H1 (cell line): ENCODE results near the gene ZNF692. TPM values are rescaled to one million over a fixed set of nuclear protein-coding genes. Genes with fewer than 3 reads are reported as not detected.

ENCODE experiments used
- CTCF ChIA-PET: fragments of 300-600 bp; sonication (Branson Sonifier 250); formaldehyde crosslinking; loops from one replicate; lab custom pipeline; 2021; ENCODE audit not compliant: partially characterized antibody; lab: Charles Lee
- POLR2A ChIA-PET: fragments of 300-600 bp; sonication (Branson Sonifier 250); formaldehyde crosslinking; loops from one replicate; lab custom pipeline; 2021; ENCODE audit warnings: inconsistent platforms; ENCODE audit not compliant: partially characterized antibody; lab: Charles Lee
- DNase-seq, 2 experiments: peaks; one replicate each; pipeline versions ENCODE4 v3.0.0 to v3.0.0-alpha.2; 2010 to 2022; ENCODE audit warnings: low spot score in 2 of 2, low read depth in 1 of 2, mixed read lengths in 1 of 2
- FAIRE-seq: peaks from 2 replicates; lab custom pipeline; 2011; peaks lifted over from hg19 to GRCh38; lab: Jason Lieb, UNC
- H2AFZ ChIP-seq: 2 replicates; pipeline ENCODE4 v1.8.1; 2012; ENCODE audit warnings: low read length, inconsistent platforms
- H2AK5ac ChIP-seq: 2 replicates; pipeline ENCODE4 v1.6.1; 2013; ENCODE audit warnings: low read depth, low read length
- H2BK120ac ChIP-seq: replicated peaks from 2 replicates; pipeline ENCODE3; 2013; ENCODE audit warnings: low read depth, low read length, inconsistent platforms
- H2BK12ac ChIP-seq: 2 replicates; pipeline ENCODE4 v1.6.1; 2013; ENCODE audit warnings: low read depth, low read length
- H2BK15ac ChIP-seq: 2 replicates; pipeline ENCODE4 v1.6.1; 2013; ENCODE audit warnings: low read length
- H2BK20ac ChIP-seq: 2 replicates; pipeline ENCODE4 v1.6.1; 2013; ENCODE audit warnings: low read length
- H2BK5ac ChIP-seq: 2 replicates; pipeline ENCODE4 v1.6.1; 2013; ENCODE audit warnings: low read depth, low read length
- H3K14ac ChIP-seq: 2 replicates; pipeline ENCODE4 v1.6.1; 2013; ENCODE audit warnings: inconsistent platforms; ENCODE audit not compliant: insufficient read length
- H3K18ac ChIP-seq: 2 replicates; pipeline ENCODE4 v1.6.1; 2013; ENCODE audit warnings: low read length; ENCODE audit errors: extremely low read depth
- H3K23ac ChIP-seq: 2 replicates; pipeline ENCODE4 v1.6.1; 2013; ENCODE audit warnings: inconsistent platforms; ENCODE audit not compliant: insufficient read length
- H3K23me2 ChIP-seq: 2 replicates; pipeline ENCODE4 v1.6.1; 2013; ENCODE audit warnings: low read depth, low read length
- H3K27ac ChIP-seq: 2 replicates; pipeline ENCODE4 v1.6.1; 2011; ENCODE audit warnings: low read depth, low read length, inconsistent platforms
- H3K27me3 ChIP-seq, 4 experiments: replicated peaks in 1 of 4; 1 replicate in 1 of 4; 2 replicates in 3 of 4; pipeline versions ENCODE4 v1.6.1 to v1.8.1; 2011 to 2013; ENCODE audit warnings: low read length in 3 of 4, mild to moderate bottlenecking in 3 of 4, inconsistent platforms in 2 of 4, mixed read lengths in 2 of 4, moderate library complexity in 1 of 4; ENCODE audit not compliant: control insufficient read depth in 3 of 4, insufficient read depth in 3 of 4; ENCODE audit errors: extremely low read depth in 1 of 4
- H3K36me3 ChIP-seq, 4 experiments: 2 replicates each; pipeline versions ENCODE4 v1.6.1 to v1.8.1; 2011 to 2013; ENCODE audit warnings: mild to moderate bottlenecking in 4 of 4, low read length in 3 of 4, moderate library complexity in 2 of 4, control low read depth in 1 of 4, inconsistent platforms in 1 of 4; ENCODE audit not compliant: insufficient read depth in 4 of 4, control insufficient read depth in 2 of 4
- H3K4ac ChIP-seq: replicated peaks from 2 replicates; pipeline ENCODE3; 2013; ENCODE audit warnings: low read length, low read depth, mixed read lengths, inconsistent platforms; ENCODE audit not compliant: insufficient read length
- H3K4me1 ChIP-seq, 4 experiments: replicated peaks in 1 of 4; 1 replicate in 1 of 4; 2 replicates in 3 of 4; pipeline versions ENCODE4 v1.6.1 to v1.8.1; 2011 to 2013; ENCODE audit warnings: low read length in 3 of 4, inconsistent platforms in 2 of 4, mixed read lengths in 1 of 4; ENCODE audit not compliant: insufficient read depth in 4 of 4, control insufficient read depth in 3 of 4
- H3K4me2 ChIP-seq, 2 experiments: 2 replicates each; pipeline versions ENCODE4 v1.6.1 to v1.8.1; 2011 to 2013; ENCODE audit warnings: low read depth in 2 of 2, low read length in 2 of 2, control low read depth in 1 of 2, inconsistent platforms in 1 of 2, mild to moderate bottlenecking in 1 of 2; ENCODE audit not compliant: insufficient read depth in 1 of 2
- H3K4me3 ChIP-seq, 4 experiments: fragments of 200-600, 300-600 bp in 1 of 4; sonication (generic), shearing (Covaris generic), sonication (Bioruptor Twin) in 1 of 4; 2 replicates each; pipeline versions ENCODE4 v1.5.1 to v1.8.1; 2011 to 2016; ENCODE audit warnings: low read length in 4 of 4, low read depth in 3 of 4, control low read depth in 2 of 4, inconsistent platforms in 2 of 4, mild to moderate bottlenecking in 2 of 4, mixed read lengths in 1 of 4, moderate library complexity in 1 of 4; ENCODE audit not compliant: insufficient read depth in 2 of 4; ENCODE audit errors: extremely low read depth in 1 of 4
- H3K56ac ChIP-seq: replicated peaks from 2 replicates; pipeline ENCODE3; 2013; ENCODE audit warnings: low read depth, mild to moderate bottlenecking, mixed read lengths, low read length, inconsistent platforms; ENCODE audit not compliant: insufficient read length
- H3K79me1 ChIP-seq: 2 replicates; pipeline ENCODE4 v1.6.1; 2013; ENCODE audit warnings: low read depth, low read length, control low read depth
- H3K79me2 ChIP-seq, 2 experiments: 2 replicates each; pipeline versions ENCODE4 v1.6.1 to v1.8.1; 2012 to 2013; ENCODE audit warnings: low read length in 2 of 2, mild to moderate bottlenecking in 2 of 2, inconsistent platforms in 1 of 2; ENCODE audit not compliant: insufficient read depth in 2 of 2, control insufficient read depth in 1 of 2
- H3K9ac ChIP-seq, 4 experiments: replicated peaks in 1 of 4; 1 replicate in 1 of 4; 2 replicates in 3 of 4; pipeline versions ENCODE4 v1.6.1 to v1.8.1; 2011 to 2013; ENCODE audit warnings: low read depth in 3 of 4, low read length in 3 of 4, control low read depth in 2 of 4, mild to moderate bottlenecking in 2 of 4, moderate library complexity in 2 of 4, inconsistent platforms in 1 of 4; ENCODE audit errors: extremely low read depth in 1 of 4
- H3K9me3 ChIP-seq, 2 experiments: 2 replicates each; pipeline versions ENCODE4 v1.6.1 to v1.8.1; 2012 to 2013; ENCODE audit warnings: mild to moderate bottlenecking in 2 of 2, moderate library complexity in 2 of 2, control low read depth in 1 of 2, inconsistent platforms in 1 of 2, low read depth in 1 of 2, low read length in 1 of 2, mixed read lengths in 1 of 2; ENCODE audit not compliant: insufficient read depth in 2 of 2
- H4K20me1 ChIP-seq, 2 experiments: replicated peaks in 1 of 2; 2 replicates each; pipeline versions ENCODE3 to v1.8.1; 2011 to 2013; ENCODE audit warnings: inconsistent platforms in 2 of 2, low read length in 2 of 2, mild to moderate bottlenecking in 1 of 2; ENCODE audit not compliant: insufficient read depth in 2 of 2, control insufficient read depth in 1 of 2
- H4K5ac ChIP-seq: 2 replicates; pipeline ENCODE4 v1.6.1; 2013; ENCODE audit warnings: low read length, low read depth, mixed read lengths, inconsistent platforms; ENCODE audit not compliant: insufficient read length
- H4K8ac ChIP-seq: 2 replicates; pipeline ENCODE4 v1.8.0; 2013; ENCODE audit warnings: mild to moderate bottlenecking, moderate library complexity, low read length, inconsistent platforms; ENCODE audit not compliant: insufficient read depth; ENCODE audit errors: extremely low read depth
- H4K91ac ChIP-seq: replicated peaks from 2 replicates; pipeline ENCODE3; 2013; ENCODE audit warnings: low read length, mixed read lengths, inconsistent platforms; ENCODE audit not compliant: insufficient read length
- EGR1 ChIP-seq: IDR thresholded peaks from 2 replicates; pipeline ENCODE4 v1.6.1; 2011; ENCODE audit warnings: low read depth, low read length, borderline replicate concordance
- EZH2 ChIP-seq: fragments of 200-600 bp; sonication (generic); IDR thresholded peaks from 2 replicates; pipeline ENCODE4 v1.7.1; 2012; ENCODE audit warnings: low read depth, mild to moderate bottlenecking, moderate library complexity, low read length, inconsistent platforms; ENCODE audit not compliant: severe bottlenecking
- NANOG ChIP-seq: IDR thresholded peaks from 2 replicates; pipeline ENCODE4 v1.6.1; 2011; ENCODE audit warnings: low read length, low read depth, mild to moderate bottlenecking, inconsistent platforms; ENCODE audit not compliant: insufficient read depth, poor library complexity, severe bottlenecking
- RFX5 ChIP-seq: IDR thresholded peaks from 2 replicates; pipeline ENCODE4 v1.6.1; 2011; ENCODE audit warnings: low read depth, low read length, improper control_type of control experiment, borderline replicate concordance
- RNF2 ChIP-seq: fragments of 200-900, 300-1000 bp; sonication (generic); IDR thresholded peaks from 2 replicates; pipeline ENCODE4 v1.7.1; 2016; ENCODE audit warnings: borderline replicate concordance, low read depth, mild to moderate bottlenecking, antibody characterized with exemption, low read length; ENCODE audit not compliant: poor library complexity, severe bottlenecking; ENCODE audit errors: missing control alignments
- SIN3A ChIP-seq, 2 experiments: IDR thresholded peaks in 1 of 2; conservative IDR thresholded peaks in 1 of 2; 2 replicates each; pipeline ENCODE4 v1.6.1; 2011 to 2012; ENCODE audit warnings: low read length in 2 of 2, improper control_type of control experiment in 1 of 2, low read depth in 1 of 2, mild to moderate bottlenecking in 1 of 2
- SIX5 ChIP-seq: IDR thresholded peaks from 2 replicates; pipeline ENCODE4 v1.6.1; 2011; ENCODE audit warnings: mild to moderate bottlenecking, low read depth, low read length
- SP2 ChIP-seq: IDR thresholded peaks from 2 replicates; pipeline ENCODE4 v1.6.1; 2012; ENCODE audit warnings: mild to moderate bottlenecking, low read length, inconsistent platforms
- TAF1 ChIP-seq: IDR thresholded peaks from 2 replicates; pipeline ENCODE4 v1.6.1; 2011; ENCODE audit warnings: mild to moderate bottlenecking, low read depth, low read length
- TAF7 ChIP-seq: optimal IDR thresholded peaks from 2 replicates; pipeline ENCODE3; 2011; ENCODE audit warnings: low read depth, mild to moderate bottlenecking, inconsistent platforms, low read length, moderate library complexity, borderline replicate concordance
- WGBS, 2 experiments: shearing (Covaris generic) in 1 of 2; methylation state at CpG; one replicate each; pipeline versions ENCODE4 v1.1.6 to v1.1.7; 2013 to 2015; ENCODE audit warnings: low lambda C conversion rate in 2 of 2, mixed read lengths in 2 of 2, inconsistent platforms in 1 of 2, low coverage in 1 of 2, missing lambda C conversion rate in 1 of 2; ENCODE audit not compliant: insufficient replicate concordance in 2 of 2, insufficient coverage in 1 of 2, insufficient read length in 1 of 2; ENCODE audit errors: extremely low coverage in 1 of 2, missing lambda C conversion rate in 1 of 2; 5-methylcytosine and 5-hydroxymethylcytosine counted together
- polyA plus RNA-seq, 7 experiments: library from polyadenylated mRNA; depleted of rRNA in 3 of 7; stranded (reverse) in 5 of 7; unstranded in 2 of 7; fragments of >200 nt in 5 of 7; fragments of 200-250 nt in 2 of 7; gene quantifications; 1 replicate in 5 of 7; 2 replicates in 1 of 7; 4 replicates in 1 of 7; pipeline versions ENCODE4 v1.2.1 to v1.2.3, GENCODE V29; 2011 to 2013; ENCODE audit warnings: missing spikeins in 2 of 7, mixed read lengths in 2 of 7
- total RNA-seq: library from RNA; stranded (reverse); fragmentation: NEBNext Ultra II Directional; extraction: Animal tissue kit (Norgen Biotek cat#: 25700); gene quantifications from 2 replicates; pipeline ENCODE4 v1.2.1, GENCODE V29; 2021

The ZNF692 gene
- total and polyA plus RNA-seq, 2 of the 8 experiments (the other 6 are each of a cell fraction or from before 2014, with no cell fraction given), result 38.4 to 52.3 TPM

- no peak overlapping the region for H2BK20ac ChIP-seq
- POLR2A ChIA-PET, result no interaction called here
- H3K14ac ChIP-seq, result no peak overlapping the region
- H3K4ac ChIP-seq, result no peak overlapping the region
- H3K18ac ChIP-seq, result no peak overlapping the region
- H2BK15ac ChIP-seq, result no peak overlapping the region
- no peaks in the 10 kb centered on the region for H3K79me1 ChIP-seq
- H3K36me3 ChIP-seq, result no peaks in the 10 kb centered on the region
- FAIRE-seq, result no peak
- DNase-seq, result no peak
- no peak overlapping the region for H4K5ac ChIP-seq
- H2BK5ac ChIP-seq, result no peak overlapping the region
- no peak overlapping the region for H3K56ac ChIP-seq
- no peak overlapping the region for H4K8ac ChIP-seq
- no peaks in the 10 kb centered on the region for H3K27me3 ChIP-seq
- H3K79me2 ChIP-seq, result no peaks in the 10 kb centered on the region
- H2BK12ac ChIP-seq, result no peak overlapping the region
- H3K9ac ChIP-seq, result no peak overlapping the region
- CTCF ChIA-PET, result interaction anchor here (0.6 to 1.2 kb wide), 2 partner anchors 28 to 52 kb away, joined by 3 to 6 read pairs; no protein-coding TSS in a partner anchor
- no peak overlapping the region for H4K91ac ChIP-seq
- H2AK5ac ChIP-seq, result no peak overlapping the region
- H3K27ac ChIP-seq, result no peak overlapping the region
- WGBS, 2 experiments, result 88% methylated on average over 2 of the region's 2 CpGs; no CpG with 5 or more reads in 1 of the 2 experiments
- H2BK120ac ChIP-seq, result no peak overlapping the region
- peaks cover 6% of the 10 kb centered on the region; the same call in 1 of the 2 replicates for H3K23me2 ChIP-seq
- no peak overlapping the region for H3K4me3 ChIP-seq
- peaks cover 0 to 3% of the 10 kb centered on the region in 2 experiments for H4K20me1 ChIP-seq
- H3K4me2 ChIP-seq, result no peak overlapping the region
- no peak overlapping the region for H3K23ac ChIP-seq
- H3K4me1 ChIP-seq, result peaks cover 0 to 5% (median 2%) of the 10 kb centered on the region in 4 experiments; a peak in 2 of 7 replicates
- H2AFZ ChIP-seq, result no peak overlapping the region
- no peaks in the 10 kb centered on the region for H3K9me3 ChIP-seq
- TF ChIP-seq RNF2 (no peak), TAF1 (no peak), SP2 (no peak), RFX5 (no peak), SIN3A (conservative IDR thresholded peaks at IDR 0.05 in 1 of 2, IDR thresholded peaks at IDR 0.05 in 1 of 2; ENCODE audit: low read depth in 1 of 2, low read length in 2 of 2) (no peak), EGR1 (no peak), TAF7 (no peak), NANOG (no peak), EZH2 (no peak), SIX5 (no peak)
Observed at GRCh38 chr1:248891758-248892157, 32.9 kb upstream of the ZNF692 start.
